Coronary artery (tissue), 2 donors: ENCODE results near the gene MICU1.

Experiments
- DNase-seq: peaks from one replicate; pipeline ENCODE4 v3.0.0-alpha.2; 2017; ENCODE audit warnings: low spot score
- H3K27ac ChIP-seq, 2 donors: fragments of 200-600 bp; sonication (generic); one replicate each; pipeline ENCODE4 v1.5.1; 2016 to 2019
- H3K4me3 ChIP-seq: fragments of 200-600 bp; sonication (generic); 2 replicates; pipeline ENCODE4 v1.5.1; 2016; ENCODE audit warnings: mild to moderate bottlenecking, moderate library complexity
- TF ChIP-seq, protein P1 (sequence below): fragments of 200-600 bp; sonication (generic); IDR thresholded peaks from one replicate; pipeline ENCODE4 v1.5.1; 2019; ENCODE audit warnings: antibody characterized with exemption

MICU1 gene

GRCh38 chr10:72605122-72605521 lies 20.8 kb downstream of the MICU1 start:
- TF ChIP-seq, protein P1, sequence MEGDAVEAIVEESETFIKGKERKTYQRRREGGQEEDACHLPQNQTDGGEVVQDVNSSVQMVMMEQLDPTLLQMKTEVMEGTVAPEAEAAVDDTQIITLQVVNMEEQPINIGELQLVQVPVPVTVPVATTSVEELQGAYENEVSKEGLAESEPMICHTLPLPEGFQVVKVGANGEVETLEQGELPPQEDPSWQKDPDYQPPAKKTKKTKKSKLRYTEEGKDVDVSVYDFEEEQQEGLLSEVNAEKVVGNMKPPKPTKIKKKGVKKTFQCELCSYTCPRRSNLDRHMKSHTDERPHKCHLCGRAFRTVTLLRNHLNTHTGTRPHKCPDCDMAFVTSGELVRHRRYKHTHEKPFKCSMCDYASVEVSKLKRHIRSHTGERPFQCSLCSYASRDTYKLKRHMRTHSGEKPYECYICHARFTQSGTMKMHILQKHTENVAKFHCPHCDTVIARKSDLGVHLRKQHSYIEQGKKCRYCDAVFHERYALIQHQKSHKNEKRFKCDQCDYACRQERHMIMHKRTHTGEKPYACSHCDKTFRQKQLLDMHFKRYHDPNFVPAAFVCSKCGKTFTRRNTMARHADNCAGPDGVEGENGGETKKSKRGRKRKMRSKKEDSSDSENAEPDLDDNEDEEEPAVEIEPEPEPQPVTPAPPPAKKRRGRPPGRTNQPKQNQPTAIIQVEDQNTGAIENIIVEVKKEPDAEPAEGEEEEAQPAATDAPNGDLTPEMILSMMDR: no peak
- no peak for DNase-seq
- Histone ChIP-seq H3K27ac (no peak overlapping the region), H3K4me3 (no peak overlapping the region)

- Histone ChIP-seq H3K27ac (no peak overlapping the region), H3K4me3 (no peak overlapping the region)
- TF ChIP-seq, protein P1: no peak
- no peak for DNase-seq
Observed at GRCh38 chr10:72601144-72601543, 24.7 kb downstream of the MICU1 start.

GRCh38 chr10:72598769-72599701 lies 26.8 kb downstream of the MICU1 start:
- no peak overlapping the region for H3K4me3 ChIP-seq
- TF ChIP-seq, protein P1: no peak
- DNase-seq: no peak
- no peak overlapping the region for H3K27ac ChIP-seq

DNA sequence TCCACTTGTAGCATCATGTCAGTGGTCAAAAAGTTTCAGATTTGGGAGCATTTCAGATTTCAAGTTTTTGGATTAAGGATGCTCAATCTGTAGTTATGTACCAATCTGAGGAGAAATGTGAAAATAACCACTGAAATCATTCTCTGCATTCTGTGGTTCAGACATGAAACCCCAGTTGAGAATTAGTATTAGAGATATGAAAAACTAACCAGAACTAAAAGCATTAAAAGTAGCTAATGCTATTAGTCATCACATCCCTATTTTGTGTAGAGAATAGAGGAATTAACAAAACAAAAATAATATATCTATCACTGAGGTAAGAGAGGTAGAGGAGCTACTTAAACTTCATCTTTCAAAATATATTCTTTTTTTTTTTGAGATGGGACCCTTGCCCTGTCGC lies 28.0 kb downstream of the MICU1 start:
- Histone ChIP-seq H3K4me3 (no peak overlapping the region), H3K27ac (no peak overlapping the region)
- DNase-seq: no peak
- TF ChIP-seq, protein P1: no peak

GRCh38 chr10:72595436-72595835 lies 30.4 kb downstream of the MICU1 start:
- DNase-seq: no peak
- TF ChIP-seq, protein P1: no peak
- Histone ChIP-seq H3K4me3 (no peak overlapping the region), H3K27ac (no peak overlapping the region)

DNA sequence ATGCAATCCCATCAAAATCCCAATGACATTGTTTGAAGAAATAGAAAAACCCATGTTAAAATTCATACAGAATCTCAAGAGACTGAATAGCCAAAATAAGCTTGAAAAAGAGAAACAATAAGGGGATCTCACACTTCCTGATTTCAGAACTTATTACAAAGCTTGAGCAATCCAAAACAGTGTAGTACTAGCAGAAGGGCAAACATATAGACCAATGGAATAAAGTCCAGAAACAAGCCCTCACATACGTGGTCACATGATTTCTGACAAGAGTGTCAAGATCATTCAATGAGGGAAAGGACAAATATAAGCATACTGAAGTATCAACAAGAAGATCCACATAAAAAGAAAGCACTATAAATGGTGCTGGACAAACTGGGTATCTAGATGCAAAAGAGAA lies 31.9 kb downstream of the MICU1 start:
- TF ChIP-seq, protein P1: no peak
- no peak for DNase-seq
- H3K4me3 ChIP-seq: no peak overlapping the region
- no peak overlapping the region for H3K27ac ChIP-seq

DNA sequence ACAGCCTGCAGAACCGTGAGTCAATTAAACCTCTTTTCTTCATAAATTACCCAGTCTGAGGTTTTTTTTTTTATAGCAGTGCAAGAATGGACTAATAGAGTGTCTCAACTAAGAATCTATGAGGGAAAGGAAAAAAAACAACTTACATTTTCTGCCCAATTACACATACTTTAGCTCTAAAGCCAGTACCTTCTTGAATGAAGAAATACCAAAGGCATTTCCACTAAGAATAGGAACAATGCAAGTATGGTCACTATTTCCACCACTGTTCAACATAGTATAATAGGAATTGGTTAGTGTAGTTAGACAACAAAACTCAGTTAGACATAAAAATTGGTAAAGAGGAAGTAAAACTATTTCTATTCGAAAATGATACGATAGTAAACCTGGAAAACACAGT lies 37.6 kb downstream of the MICU1 start:
- no peak overlapping the region for H3K27ac ChIP-seq
- TF ChIP-seq, protein P1: no peak
- DNase-seq: no peak
- H3K4me3 ChIP-seq: no peak overlapping the region
